Muscle of back (tissue), 11 donors: ENCODE results near the gene SYCP2. TPM values are rescaled to one million over a fixed set of nuclear protein-coding genes. Genes with fewer than 3 reads are reported as not detected.

Experiments
- DNase-seq, 3 donors: peaks; one replicate each; pipeline versions ENCODE4 v3.0.0 to v3.0.0-alpha.2; 2013
- polyA plus RNA-seq, 10 donors: library from polyadenylated mRNA; unstranded; fragments of 120-200 nt; gene quantifications; one replicate each; pipeline ENCODE4 v1.2.1, GENCODE V29; 2013; ENCODE audit not compliant: insufficient read length in 10 of 10

SYCP2 gene
- polyA plus RNA-seq, 10 donors, result 1.5 to 7.2 (median 3.5) TPM

DNA sequence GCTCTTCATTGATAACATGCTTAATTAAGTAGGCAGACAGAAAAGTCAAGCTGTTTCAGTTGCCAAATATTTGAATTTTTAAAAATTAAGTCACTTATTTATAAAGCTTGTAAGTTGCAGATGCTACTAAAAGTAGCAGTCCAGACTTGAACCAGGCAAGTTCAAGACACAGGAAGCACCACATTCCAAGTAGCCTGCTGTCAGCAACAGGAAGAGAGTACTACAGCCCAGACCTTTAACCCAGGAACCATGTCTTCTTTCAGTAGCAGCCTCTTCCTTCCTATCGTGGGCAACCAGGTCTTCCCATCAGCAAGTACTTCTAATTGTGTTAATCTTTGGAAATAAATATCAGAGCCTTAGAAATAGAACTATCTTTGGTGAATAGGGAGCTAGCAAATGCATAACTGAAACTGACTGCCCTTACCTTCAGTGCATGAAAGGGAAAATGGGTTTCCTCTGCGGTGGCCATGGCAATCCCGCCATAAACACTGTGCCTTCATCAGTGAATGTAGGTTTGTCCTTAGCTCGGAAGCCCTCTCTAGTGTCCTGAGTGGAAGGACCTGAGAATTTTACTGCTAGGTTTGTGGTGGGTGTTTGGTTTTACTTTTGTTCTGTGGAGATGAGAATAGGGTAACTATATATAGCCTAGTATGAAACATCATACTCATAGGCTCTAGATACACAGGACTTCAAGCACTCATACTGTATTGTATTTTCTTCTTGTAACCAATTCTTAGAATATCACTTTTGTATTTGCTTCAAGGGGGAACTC is 95.6 kb downstream of the SYCP2 start:
- DNase-seq, result no peak

DNA sequence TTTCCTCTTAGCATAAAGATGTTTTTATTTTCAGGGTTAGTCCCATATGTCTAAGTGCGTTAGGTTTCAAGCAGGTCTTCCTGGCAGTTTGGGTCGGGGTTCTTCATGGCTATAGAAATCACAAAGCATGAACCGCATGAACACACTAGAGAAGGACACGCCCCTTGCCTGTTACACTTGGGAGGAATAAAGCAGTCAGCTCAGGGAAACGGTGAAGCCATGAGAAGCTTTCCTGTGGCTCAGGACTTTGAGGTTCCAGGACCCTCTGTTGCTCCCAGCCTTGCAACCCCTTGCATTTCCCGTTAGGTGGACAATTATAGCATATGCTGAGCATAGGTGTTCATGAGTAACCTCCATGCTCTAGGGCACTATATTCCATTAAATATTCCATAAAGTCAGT is 96.7 kb downstream of the SYCP2 start:
- DNase-seq, result no peak

DNA sequence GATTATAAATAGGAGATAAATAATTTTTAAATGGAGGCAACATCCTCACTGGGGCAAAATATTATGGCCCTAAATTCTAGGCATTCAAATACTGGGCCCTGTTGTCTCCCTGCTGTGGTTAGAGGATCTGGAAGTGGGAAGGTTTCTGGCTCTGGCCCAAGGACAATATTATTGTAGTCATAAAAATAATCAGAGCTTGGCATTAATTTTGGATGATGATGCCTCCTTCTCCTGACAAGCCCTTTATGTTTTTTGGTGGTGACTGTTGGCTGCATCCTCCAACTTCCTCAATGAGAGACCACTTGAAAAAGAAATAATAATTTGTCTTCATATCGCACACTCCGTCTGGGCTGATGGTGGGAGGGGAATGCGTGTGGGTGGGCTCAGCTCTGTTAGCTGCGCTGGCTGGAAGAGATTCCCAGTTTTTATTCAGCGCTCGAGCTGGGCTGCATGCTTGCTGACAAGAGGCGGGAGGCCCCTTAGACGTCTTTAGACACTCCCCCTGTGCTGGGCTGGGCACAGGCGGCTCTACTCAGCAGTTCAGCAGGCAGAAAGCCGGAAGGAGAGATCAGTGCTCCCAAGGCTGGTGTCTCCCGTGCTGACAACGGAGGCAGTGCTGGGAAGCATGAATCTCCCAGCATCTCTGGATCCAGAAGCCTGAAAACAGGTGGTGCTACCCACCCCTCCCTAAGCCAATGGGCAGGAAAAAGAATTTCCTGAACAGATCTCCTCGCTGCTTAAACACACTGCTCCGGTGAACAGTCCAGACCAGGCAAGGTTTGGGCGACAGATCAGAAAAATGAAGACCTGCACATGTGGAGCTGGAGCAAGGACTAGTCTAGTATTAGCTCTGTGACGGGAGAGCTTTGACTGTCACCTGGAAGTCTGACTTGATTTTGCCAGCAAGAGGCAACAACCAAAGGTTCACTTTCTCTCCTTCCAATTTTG is 97.7 kb downstream of the SYCP2 start:
- DNase-seq, result peak; percentile 39 to 80 (median 46)

DNA sequence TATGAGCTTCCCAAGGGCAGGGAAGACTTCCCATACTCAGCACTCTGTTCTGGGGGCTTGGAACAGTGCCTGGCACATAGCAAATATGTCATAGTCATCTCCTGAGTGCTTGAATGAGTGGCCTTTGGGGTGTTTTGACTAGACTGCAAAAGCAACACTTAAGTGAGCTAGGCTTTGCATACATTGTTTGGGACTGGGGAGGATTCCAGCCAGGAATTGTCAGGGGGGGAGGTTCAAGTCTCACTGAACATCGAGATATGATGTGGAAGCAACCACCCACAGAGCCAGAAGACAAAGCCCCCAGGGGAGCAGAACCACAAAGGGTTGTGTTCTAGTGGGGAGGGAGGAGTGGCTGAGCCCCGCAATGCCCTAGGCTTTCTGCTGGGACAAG is 98.4 kb downstream of the SYCP2 start:
- DNase-seq, result peak in 1 of 3 donors; percentile 49

DNA sequence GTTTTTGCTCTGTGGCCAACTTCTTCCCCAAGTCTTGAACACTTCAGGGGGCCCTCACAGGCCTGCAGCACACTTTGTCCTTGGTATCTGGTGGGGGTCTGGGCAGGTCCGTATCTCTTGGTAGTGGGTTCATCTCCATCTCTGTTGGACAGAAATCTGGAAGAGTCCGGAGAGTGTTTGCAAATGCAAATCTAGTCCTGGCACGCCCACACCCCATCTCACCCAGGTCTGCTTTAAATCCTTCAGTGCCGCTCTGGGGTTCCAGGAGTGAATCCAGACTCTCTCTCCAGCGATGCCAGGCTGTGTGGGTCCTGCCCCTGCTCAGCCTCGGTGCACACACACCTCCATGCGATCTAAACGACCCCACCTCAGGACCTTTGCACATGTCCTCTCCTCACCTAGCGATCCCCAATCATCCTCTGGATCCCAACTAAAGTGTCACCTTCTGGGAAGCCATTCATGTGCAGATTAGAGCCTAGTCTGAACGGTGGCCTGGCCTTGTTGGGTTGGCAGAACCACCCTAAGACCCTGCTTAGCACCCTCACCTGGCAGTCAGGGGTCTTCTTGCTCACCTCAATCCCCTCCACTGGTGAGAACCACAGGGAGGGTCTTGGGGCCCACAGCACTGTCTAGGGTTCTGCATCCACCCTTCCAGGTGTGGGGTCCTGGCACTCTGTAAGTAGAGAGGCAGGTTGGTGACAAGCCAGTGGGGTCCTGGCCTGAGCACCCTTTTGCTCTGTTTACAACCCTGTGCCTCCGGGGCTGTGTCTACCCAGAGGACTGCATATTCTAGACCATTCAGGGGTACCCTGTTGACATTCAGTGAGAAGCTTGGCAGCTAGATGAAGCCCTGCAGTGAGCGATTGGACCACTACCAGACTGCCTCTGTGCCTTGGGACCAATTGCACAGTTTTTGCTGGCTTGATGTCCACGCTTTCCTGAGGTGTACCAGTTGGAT is 100.8 kb downstream of the SYCP2 start:
- no peak for DNase-seq

DNA sequence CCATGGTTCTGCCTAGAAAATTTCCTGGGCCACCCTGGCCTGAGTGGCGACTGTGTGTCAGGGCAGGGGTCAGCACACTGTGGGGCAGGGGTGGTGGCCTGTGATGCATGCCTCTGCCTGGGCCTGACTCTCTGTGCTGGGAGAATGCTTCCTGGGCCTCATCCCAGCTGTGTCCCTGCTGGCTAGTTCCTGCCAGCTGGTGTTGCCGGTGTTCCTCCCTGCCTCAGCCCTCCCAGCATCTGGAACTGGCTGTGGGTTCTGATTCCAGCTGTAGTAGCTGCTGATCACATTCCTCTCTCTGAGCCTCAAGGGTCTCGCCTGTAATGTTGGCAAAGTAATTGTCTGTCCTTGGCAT is 101.5 kb downstream of the SYCP2 start:
- peak in 2 of 3 donors; percentile 38 to 86 for DNase-seq

DNA sequence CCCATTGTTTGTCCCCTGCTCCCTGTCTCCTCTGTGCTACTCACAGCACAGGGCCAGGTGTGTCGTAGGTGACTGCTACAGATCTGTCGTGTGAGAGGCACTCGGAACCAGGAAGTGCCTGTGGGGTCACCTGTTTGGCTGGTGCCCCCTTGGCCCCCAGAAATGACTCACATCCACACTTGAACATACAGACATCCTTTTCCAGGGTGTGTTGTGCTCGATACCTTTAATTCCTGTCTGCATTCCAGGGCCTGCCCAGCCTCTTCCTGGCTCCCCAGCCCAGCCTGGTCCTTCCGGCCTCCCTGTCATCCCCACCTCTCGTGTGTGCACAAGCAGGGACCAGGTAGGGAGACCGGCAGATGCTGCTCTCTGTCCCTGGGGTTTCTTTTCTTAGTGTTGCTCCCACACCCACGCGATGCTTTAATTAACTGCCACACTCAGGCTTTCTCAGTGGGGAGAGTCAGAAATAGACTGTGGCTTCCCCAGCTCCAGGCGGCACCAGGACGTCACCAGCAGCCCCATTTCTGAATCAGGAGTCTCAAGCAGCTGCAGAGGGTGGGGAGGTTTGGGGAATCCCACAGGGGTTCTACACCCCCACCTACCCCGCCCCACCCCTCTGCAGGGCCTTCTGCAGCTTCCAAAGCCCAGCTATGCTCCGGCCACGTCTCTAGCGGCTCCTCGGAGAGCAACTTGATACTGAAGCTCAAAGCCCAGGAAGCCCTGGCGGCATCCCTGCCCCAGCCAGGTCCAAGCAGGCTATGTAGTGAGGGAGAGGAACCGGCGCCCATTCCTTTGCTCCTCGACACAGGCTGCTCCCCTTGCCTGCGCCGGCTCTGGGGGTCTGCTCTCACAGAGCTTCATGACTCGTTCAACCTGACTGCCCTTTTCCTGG is 102.2 kb downstream of the SYCP2 start:
- DNase-seq, result no peak

DNA sequence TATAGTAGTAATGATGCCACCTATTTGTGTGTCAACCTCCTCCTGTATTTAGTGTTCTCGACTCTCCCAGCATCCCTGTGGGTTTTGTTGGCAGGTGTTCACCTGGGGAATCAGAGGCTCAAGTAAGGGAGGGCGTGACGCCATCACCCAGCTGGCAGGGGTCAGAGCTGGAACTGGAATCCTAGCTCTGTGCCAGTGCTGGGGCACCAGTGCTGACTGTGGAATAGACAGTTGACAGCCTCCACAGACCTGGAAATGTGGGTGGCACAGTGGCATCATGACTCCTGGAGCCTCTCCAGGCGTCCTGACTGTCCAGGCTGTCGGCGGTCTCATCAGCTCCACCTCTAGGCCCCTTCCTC is 102.8 kb downstream of the SYCP2 start:
- DNase-seq, result no peak

DNA sequence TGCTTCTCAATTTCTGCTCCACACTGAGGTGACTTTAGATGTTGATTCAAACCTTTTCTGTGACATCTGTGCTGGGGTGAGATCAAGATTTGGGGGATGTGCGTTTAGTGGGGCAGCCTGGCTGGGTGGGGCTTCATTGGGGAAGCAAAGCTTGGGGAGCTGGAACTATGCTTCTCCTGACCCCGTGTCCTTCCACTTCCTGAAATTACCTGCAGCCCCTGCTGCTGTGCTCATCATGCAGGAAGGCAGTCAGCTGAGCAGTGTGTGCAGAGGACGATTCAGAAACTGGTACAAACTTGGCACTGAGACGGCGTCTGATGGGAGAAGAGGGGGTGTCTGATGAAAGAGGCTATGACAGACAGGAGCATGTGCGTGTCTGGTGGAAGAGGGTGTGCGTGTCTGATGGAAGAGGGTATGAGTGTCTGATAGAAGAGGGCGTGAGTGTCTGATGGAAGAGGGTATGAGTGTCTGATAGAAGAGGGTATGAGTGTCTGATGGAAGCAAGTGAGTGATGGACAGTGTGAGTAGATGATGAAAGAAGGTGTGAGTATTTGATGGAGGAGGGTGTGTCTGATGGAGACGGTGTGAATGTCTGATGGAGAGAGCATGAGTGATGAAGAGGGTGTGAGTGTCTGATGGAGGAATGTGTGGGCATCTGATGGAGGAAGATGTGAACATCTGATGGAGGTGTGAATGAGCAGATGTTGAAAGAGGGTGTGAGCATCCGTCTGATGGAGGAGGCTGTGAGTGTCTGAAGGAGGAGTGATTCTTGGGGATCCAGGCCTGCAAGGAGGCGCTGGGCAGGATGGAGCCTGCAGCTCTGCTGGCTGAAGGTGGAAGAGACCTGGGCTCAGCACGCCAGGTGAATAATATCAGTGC is 103.4 kb downstream of the SYCP2 start:
- DNase-seq, result no peak

DNA sequence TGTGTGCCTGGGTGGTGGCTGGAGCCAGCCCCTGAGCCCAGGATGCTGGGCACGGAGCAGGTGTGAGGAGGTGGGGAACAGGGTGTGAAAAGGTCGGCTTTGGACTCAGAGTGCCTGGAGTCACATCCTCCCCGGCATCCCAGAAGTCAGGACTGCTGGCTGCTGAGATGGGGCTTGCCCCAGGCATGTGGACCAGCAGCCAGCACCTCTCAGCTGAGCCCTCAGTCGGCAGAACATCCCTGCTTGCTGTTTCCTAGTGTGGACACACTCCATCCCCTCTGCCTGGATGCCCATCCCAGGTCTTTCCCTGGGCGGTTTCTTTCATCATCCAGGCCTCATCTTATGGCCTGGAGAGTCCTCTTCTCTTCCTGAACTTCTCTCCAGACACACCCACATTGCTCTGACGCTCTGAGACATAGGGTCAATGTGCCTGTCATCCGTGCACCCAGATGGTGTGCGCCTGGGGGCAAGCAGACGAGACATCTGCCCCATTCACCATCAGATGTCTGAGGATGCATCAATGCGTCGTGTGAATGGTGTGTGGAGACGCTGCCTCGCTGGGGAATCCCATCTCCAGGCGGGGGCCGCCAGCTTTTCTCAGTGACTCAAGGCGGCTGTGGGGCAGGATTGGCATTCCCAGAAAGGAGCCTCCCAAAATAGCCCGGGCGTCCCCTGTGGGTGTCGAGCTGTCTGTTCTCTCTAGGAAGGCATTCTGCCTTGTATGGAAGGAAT is 104.2 kb downstream of the SYCP2 start:
- no peak for DNase-seq

DNA sequence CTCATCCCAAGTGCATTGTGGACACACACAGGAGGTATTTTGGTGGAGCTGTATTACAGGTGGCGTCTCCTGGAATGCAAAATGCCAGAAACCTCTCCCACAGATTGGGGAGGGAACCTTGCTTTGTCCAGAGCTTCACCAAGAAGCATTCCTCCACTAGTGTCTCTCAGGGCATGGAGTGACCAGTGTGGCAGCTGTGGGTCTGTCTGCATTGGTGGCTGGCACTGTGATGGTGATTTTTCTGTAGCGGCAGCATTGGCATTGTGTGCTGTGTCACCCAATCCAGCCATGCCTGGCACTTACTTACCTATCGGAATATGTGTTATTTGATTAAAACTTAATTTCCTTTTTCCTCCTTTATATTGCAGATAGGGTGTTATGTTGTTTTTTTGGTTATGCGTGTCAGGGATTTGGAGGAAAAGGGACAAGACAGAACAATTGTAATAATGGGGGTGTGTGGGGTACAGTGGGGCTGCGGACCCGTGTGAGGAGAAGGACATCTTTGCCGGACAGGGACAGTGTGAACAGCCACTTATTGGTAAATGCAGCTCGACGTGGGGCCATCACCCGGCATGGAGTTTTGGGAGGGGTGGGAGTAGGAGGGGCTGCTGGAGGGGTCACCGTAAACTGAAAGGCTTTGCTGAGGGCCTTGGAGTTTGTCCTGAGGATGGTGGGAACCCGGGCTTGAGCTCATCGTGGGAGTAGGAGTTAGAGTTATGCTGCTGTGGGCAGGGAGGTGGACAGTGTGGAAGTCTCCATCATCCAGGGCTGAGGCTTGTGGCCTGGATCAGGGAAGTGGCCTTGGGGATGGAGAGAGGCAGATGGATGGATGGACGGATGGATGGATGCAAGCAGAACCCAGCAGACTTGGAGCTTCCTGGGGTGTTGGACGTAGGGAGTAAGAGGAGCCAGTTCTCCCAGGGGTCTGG is 105.0 kb downstream of the SYCP2 start:
- DNase-seq, result no peak

DNA sequence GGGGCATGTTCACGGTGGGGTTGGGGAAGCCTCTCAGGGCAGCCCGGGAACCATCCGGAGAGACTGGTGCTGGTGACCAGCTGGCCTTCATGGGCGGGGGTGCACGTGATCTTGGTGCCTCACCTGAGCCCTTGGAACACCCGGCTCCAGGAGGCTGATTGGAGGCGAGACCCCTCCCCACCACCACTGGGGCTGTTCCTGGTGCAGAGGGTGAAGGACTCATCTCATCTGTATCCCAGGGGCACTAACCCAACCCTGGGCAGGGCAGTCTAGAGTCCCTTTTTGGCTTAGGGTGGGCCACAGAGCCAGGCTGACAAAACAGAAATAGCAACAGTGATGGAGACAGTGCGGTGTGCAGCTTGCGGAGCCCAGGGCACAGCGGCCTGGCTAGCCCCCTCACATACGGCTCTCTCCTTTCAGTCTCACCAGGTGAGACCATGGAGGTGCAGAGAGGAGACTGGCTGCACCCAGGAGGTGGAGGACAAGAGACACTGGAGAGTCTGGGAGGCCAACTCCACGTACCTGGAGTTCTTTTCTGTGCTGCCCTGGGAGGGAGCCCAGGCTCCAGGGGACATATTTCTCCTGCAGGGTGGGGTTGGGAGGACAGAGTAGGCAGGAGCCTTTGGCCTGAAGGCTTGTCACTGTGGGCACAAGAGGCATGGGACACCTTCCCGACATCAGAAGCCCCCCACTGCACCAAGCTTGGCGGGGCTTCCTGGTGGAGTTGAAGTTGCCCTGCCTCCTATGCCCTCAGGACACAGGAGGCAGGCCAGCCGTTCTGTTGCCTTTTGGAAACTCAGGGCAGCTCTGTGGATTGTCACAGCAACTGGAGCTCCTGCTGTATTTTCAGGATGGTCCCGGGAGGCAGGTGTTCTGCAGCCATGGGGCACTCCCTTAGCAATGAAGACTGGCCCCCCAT is 106.0 kb downstream of the SYCP2 start:
- no peak for DNase-seq

DNA sequence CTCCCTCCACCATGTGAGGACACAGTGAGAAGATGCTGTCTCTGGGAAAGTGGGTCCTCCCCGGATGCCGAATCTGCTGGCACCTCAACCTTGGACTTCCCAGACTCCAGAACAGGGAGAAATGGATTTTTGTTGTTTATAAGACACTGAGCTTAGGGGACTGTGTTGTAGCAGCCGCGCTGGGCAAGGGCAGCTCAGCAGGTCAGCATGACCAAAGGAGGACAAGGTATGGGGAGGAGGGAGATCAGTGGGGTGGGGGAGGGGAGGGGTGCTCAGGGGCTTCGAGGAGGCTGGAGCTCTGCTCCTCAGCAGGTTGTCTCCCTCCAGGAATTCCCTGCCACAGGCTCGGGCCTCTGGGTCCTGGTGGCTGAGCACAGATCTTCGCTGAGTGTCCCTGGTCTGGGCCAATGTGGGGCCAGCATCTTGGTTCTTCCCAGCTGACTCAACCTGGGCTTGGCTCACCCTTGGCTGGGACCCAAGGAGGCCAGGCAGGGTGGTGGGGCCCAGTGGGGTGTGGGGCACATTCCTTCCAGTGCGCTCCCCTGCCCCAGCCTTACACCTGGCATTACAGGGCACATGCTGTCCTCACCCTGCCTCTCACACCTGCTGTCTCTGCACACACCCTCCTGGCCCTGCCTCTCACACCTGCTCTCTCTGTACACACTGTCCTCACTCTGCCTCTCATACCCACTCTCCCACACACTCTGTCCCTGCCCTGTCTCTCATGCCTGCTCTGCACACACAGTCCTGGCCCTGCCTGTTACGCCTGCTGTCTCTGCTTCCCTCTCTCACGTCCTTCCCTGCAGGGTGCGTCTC is 107.3 kb downstream of the SYCP2 start:
- peak; percentile 41 to 50 (median 44) for DNase-seq

DNA sequence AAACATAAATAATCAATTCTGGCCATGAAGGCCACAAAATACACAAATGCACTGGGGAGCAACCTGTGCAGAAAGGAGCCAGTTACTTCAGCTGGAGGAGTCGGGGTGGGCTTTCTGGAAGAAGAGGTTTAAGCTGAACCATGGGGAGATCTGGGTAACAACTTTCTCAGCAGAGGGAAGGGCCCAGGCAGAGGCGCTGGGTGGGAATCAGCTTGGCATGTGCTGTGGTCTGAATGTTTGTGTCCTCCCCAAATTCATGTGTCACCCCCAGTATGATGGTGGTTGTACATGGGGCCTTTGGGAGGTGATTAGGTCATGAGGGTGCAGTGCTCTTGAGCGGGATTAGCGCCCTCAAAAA is 107.9 kb downstream of the SYCP2 start:
- no peak for DNase-seq

DNA sequence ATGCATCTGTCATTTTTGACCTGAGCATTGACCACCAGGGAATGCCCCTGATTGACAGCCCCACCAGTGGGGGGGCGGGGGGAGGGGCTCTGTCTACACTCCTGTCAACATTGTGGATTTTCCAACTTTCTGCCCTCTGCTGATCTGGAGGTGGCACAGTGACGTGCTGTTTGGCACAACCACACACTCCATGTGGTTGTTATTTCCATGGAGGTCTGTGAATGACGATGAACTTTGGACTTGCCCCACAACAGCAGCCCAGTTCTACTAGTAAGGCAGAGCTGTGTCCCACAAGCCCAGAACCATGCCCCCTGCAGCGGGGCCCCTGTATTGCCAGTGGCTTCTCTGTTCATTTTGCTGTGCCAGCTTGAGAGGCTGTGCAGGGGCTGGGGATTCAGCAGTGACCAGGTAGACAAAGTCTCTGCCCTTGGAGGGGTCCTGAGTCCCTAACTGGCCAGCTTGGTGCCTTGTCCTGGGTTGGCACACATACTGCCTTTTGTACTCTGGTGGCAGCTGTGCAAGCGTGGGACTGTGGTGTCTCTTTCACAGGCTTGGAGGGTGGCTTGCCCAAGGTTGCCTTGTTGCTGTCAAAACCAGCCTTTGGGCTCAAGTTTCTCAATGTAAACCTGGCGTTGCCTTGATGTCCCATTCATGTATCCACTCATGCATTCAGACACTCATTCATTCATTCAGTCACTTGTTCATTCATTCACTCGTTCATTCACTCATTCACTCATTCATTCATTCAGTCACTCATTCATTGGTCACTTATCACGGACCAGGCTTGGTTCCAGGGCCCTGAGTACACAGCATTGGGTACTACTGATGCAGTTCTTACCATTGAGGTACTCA is 108.5 kb downstream of the SYCP2 start:
- no peak for DNase-seq
